NCI-H128 (cell line): ENCODE data around the gene SYT15.

Experiments used
- DNase-seq: peaks from one replicate; lab custom pipeline; 2025; ENCODE audit not compliant: unreplicated experiment; lab: John Stamatoyannopoulos, UW

The SYT15 gene

GRCh38 chr10:46544989-46545791, 33.7 kb upstream of the SYT15 start:
- DNase-seq = no peak

DNA sequence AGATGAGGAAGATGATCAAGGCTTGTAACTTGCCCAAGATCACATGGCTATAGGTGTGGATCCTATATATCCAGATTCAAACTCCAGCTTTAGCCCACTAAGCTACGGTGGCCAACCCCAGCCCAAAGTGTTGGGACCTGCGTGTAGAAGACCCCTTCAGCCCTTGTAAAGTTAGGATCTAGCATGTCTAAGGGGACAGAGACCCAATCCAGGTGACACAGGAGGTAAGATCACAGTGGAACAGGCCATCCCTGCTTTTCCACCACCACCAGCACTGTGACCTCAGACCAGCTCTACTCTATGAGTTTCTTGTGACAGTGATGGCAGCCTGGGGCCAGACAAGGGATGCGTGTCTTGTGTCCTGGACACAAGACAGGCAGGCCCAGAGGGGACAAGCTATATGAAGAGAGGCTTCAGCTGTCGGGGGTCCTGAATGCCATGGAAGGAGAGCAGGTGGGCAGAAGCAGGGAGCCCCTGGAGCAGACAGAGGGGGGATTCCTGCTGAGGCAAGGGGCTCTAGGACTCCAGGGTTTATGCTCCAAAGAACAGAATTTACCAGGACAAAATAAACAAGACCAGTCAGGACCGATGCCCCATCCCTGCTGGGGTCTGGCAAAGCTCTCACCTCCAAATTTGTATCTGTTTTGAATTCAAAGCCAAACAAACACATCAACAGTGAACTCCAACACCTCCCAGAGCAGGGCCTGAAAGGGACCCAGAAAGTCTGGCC, 32.9 kb upstream of the SYT15 start:
- no peak for DNase-seq

GRCh38 chr10:46546591-46547540, 32.1 kb upstream of the SYT15 start:
- no peak for DNase-seq

GRCh38 chr10:46547541-46548497, 31.1 kb upstream of the SYT15 start:
- no peak for DNase-seq

- DNase-seq = no peak
These were observed 30.3 kb upstream of the SYT15 start for GRCh38 chr10:46548498-46549090.

GRCh38 chr10:46549171-46550075, 29.5 kb upstream of the SYT15 start:
- DNase-seq = no peak

DNA sequence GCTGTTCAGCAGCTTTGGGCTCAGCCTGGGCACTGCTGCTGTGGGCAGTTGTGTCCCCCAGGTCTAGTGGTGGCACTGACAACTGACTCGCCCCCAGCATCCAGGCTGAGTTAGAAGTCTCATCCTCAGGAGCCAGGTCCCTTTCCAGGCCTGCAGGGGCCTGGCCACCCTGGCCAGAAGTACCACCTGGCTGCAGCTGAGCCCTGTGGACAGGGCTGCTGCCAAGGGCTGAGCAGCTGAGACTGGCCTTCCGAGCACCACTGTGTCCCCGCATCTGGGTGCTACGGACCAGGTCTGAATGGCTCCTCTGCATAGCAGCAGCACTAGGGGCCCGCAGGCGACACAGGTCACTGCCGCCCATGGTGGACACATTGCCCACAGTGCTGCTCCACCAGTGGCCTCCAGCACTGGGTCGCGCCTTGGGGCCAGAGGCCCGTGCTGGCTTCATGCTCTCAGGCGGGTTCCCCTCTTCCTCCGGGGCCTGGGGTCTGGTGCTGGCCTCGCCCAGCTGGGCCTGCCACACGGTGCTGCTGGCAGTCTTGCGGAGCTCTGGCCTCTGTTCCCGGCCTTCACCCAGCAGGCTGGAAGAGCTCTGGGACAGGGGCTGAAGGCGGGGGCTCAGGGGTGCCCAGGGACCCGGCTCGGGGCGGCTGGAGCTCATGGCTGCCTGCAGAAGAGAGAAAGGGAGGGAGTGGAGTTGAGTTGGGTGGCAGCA, 28.7 kb upstream of the SYT15 start:
- DNase-seq = no peak

DNA sequence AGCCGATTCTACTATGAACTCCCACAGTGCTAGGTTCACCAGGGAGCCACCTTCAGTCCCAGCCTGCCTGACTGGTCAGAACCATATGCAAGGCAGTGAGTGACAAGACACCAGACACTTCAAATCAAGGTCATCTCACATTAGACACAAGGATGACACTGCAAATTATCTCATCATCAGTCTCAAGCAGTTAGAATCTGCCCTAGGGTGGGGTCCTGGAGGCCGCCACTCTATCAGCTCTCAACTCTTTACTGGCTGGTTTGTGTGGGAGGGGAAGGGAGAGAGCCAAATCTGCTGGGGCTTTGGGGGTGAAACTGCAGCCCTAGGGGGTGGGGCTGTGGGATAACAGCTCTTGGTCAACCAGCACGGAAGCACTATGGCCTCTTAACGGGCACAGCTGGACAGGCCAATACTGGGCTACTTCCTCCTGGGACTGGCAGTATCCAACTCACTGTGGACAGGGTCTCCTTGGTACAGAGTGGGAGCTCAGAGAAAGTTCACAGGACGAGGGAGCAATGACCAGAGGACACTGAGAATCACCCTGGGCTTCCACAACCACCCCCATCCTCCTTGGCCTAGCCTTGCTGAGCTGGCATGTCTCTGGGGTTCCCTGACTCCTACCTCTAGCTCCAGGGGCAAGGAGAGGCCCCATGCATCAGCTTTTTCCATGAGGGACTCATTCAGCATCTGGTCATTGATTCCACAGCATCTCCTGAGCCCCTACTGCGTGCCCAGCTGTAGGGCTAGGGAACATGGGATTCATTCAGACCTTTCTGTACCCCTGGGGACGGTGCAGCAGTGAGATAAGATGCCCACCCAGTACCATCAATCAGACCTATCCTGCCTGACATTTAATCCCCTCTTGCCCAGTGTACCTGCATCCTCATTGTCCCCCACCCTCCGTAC, 27.9 kb upstream of the SYT15 start:
- DNase-seq = no peak

- no peak for DNase-seq
These were observed 27.0 kb upstream of the SYT15 start for GRCh38 chr10:46551701-46552525.

DNA sequence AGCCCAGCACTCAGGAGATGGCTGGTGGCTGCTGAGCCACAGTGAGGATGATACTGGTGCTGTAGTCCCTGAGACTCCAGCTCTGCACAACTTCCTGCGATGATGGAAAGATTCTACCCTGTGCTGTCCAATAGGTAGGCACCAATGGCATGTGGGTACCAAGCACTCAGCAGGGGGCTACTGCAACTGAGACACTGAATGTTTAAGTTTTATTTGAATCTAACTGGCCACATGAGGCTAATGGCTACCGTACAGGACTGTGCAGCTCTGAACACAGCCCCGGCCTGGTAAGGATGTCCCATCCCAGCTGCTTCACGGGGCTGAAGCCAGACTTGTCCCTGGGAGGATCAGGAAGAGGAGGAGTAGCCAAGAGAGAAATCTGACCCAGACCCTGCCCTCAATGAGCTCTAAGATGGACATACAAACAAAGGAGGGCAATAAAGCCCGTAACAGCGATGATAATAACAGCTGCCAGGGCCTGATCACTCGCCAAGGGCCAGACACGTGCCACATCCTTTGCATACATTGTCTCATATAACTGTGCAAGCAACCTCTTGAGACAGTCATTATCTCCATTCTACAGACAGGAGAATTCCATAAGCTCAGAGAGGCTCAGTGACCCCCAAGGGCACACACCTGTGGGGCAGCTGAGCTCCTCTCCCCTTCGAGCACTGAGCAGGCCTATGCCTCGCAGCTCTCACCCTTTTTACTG, 26.2 kb upstream of the SYT15 start:
- no peak for DNase-seq

DNA sequence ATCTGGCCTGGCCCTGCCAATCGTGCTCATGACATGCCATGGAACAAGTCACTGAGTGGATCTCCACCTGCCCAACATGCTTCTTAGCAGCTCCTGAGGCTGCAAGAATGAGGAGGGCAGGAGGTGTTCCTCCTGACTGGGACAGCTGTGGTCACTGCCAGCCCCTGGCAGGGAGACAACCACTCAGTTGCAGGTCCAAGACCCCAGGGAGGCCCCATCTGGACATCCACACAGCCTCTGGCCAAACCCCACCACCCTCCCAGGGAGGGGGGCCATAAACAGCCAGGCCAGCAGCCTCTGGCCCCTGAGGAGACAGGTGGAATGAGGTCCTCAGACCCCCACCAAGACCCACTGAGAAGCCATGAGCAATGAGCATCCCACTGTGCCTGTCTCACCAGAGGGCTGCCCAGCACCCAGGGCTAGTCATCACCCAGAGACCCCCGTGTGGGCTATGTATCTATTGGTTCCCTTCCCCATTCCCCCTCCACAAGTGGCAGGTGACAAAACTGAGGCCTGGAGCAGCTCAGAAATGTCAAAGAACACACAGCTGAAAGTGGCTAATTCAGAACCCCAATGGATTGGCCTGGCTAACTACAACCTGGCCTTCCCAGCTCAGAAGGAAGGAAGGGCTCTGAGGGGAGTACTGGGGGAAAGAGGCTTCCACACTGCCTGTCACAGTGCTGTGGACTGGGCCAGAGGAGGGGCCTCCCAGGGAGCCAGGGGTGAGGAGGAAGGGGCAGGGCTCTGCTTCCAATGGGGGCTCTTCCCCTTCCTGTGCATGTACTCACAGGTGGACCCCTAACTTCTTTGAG, 25.5 kb upstream of the SYT15 start:
- DNase-seq = no peak

DNA sequence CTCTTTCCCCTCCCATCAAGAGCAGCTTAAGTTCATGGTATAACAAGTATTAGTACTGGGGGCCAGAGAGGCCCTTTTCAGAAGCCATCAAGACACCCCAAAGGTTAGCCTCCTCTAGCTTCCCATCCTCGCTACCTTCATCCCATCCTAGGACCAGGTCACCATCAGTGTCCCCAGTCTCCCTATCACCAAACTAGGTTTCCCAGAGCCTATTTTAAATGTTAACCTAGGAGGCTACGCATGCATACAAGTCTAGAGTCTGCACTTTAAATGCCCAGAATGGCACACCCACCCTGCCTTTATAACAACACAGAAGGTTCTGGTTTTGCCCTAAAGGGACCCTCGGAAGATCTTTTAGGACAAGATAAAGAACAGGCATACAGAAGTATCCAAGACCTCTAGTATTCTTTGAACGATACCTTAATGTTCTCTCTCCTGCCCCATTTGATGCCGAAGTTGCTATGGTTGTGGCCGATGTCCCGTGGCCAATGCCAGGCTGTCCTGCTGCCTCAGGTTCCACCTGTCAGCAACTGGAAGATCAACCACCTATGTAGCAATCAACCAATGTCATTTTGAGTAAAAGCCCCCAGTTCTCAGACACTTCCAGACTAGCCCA, 24.7 kb upstream of the SYT15 start:
- DNase-seq = no peak

GRCh38 chr10:46555366-46555712, 23.6 kb upstream of the SYT15 start:
- DNase-seq = no peak

- no peak for DNase-seq
These were observed 23.0 kb upstream of the SYT15 start for GRCh38 chr10:46555713-46556514.
